ENCODE results near the gene C6orf141. TPM values are rescaled to one million over a fixed set of nuclear protein-coding genes. Genes with fewer than 3 reads are reported as not detected.

Gene C6orf141
- total RNA-seq, 5 donors from 2014 or later (not counting 1 experiment from before 2014, with no cell fraction given), result not detected

GRCh38 chr6:49546331-49546730, 4.1 kb upstream of the C6orf141 start:
- H3K27ac ChIP-seq (ENCODE audit: low read length), result no peak overlapping the region
- Mint-ChIP-seq H3K4me3 (no peak overlapping the region), H3K9me3 (no peaks in the 10 kb centered on the region), H3K27me3 (peaks cover 13 to 29% of the 10 kb centered on the region in 2 donors), H3K36me3 (no peaks in the 10 kb centered on the region), H3K4me1 (peaks cover 9 to 10% (median 10%) of the 10 kb centered on the region in 3 donors), H3K27ac (no peak overlapping the region)
- no peaks in the 10 kb centered on the region for H3K9me3 ChIP-seq
- 82% methylated on average over 1 of the region's 1 CpG for WGBS (ENCODE audit: insufficient coverage)
- POLR2A ChIA-PET, result interaction anchor here (0.6 kb wide), 2 partner anchors 30 to 34 kb away, joined by 3 to 4 read pairs; no protein-coding TSS in a partner anchor
- peaks cover 2 to 13% of the 10 kb centered on the region in 2 experiments for H3K4me1 ChIP-seq (ENCODE audit: control insufficient read depth in 1 of 2, extremely low read depth in 1 of 2, insufficient read depth in 2 of 2, low read length in 2 of 2)
- DNase-seq (no peak), ATAC-seq (replicated peaks in 1 of 4) (no peak)
- H3K4me3 ChIP-seq (ENCODE audit: control insufficient read depth in 1 of 2, extremely low read depth in 1 of 2, low read length in 1 of 2), result no peak overlapping the region
- peaks cover 2 to 18% of the 10 kb centered on the region in 2 experiments for H3K27me3 ChIP-seq (replicated peaks in 1 of 2; ENCODE audit: control insufficient read depth in 2 of 2, extremely low read depth in 1 of 2, insufficient read depth in 2 of 2, low read length in 1 of 2)
- no peaks in the 10 kb centered on the region for H3K36me3 ChIP-seq (ENCODE audit: control insufficient read depth in 2 of 2, extremely low read depth in 1 of 2, insufficient read depth in 1 of 2, low read length in 1 of 2)
- CTCF ChIA-PET, result no interaction called here

GRCh38 chr6:49548613-49549304, 1.7 kb upstream of the C6orf141 start:
- Mint-ChIP-seq H3K27ac (no peak overlapping the region), H3K36me3 (no peaks in the 10 kb centered on the region), H3K9me3 (no peaks in the 10 kb centered on the region), H3K4me1 (peaks cover 17 to 19% (median 19%) of the 10 kb centered on the region in 3 donors), H3K4me3 (no peak overlapping the region), H3K27me3 (peaks cover 20 to 42% of the 10 kb centered on the region in 2 donors)
- 90% methylated on average over 3 of the region's 5 CpGs for WGBS (ENCODE audit: insufficient coverage)
- ATAC-seq (replicated peaks in 1 of 4) (no peak), DNase-seq (no peak)
- Histone ChIP-seq H3K27me3 (replicated peaks in 1 of 2; ENCODE audit: control insufficient read depth in 2 of 2, extremely low read depth in 1 of 2, insufficient read depth in 2 of 2, low read length in 1 of 2) (peaks cover 2 to 24% of the 10 kb centered on the region in 2 experiments), H3K27ac (ENCODE audit: low read length) (no peak overlapping the region), H3K9me3 (no peaks in the 10 kb centered on the region), H3K4me3 (ENCODE audit: control insufficient read depth in 1 of 2, extremely low read depth in 1 of 2, low read length in 1 of 2) (no peak overlapping the region), H3K36me3 (ENCODE audit: control insufficient read depth in 2 of 2, extremely low read depth in 1 of 2, insufficient read depth in 1 of 2, low read length in 1 of 2) (no peaks in the 10 kb centered on the region), H3K4me1 (ENCODE audit: control insufficient read depth in 1 of 2, extremely low read depth in 1 of 2, insufficient read depth in 2 of 2, low read length in 2 of 2) (peaks cover 8 to 15% of the 10 kb centered on the region in 2 experiments)
- ChIA-PET POLR2A (no interaction called here), CTCF (no interaction called here)

GRCh38 chr6:49549691-49550491, 577 bp upstream of the C6orf141 start:
- H3K4me3 ChIP-seq (ENCODE audit: control insufficient read depth in 1 of 2, extremely low read depth in 1 of 2, low read length in 1 of 2), result peak overlapping the region in 1 of 2 donors; percentile 85
- ATAC-seq (replicated peaks in 1 of 4) (no peak), DNase-seq (no peak)
- Mint-ChIP-seq H3K36me3 (no peaks in the 10 kb centered on the region), H3K27ac (peak overlapping the region in 1 of 2 donors; percentile 46), H3K27me3 (peaks cover 22 to 42% of the 10 kb centered on the region in 2 donors), H3K4me3 (peak overlapping the region; percentile 66 to 82 (median 77)), H3K9me3 (no peaks in the 10 kb centered on the region), H3K4me1 (peaks cover 17 to 19% (median 19%) of the 10 kb centered on the region in 3 donors)
- peaks cover 2 to 24% of the 10 kb centered on the region in 2 experiments for H3K27me3 ChIP-seq (replicated peaks in 1 of 2; ENCODE audit: control insufficient read depth in 2 of 2, extremely low read depth in 1 of 2, insufficient read depth in 2 of 2, low read length in 1 of 2)
- 36% methylated on average over 9 of the region's 20 CpGs for WGBS (ENCODE audit: insufficient coverage)
- H3K4me1 ChIP-seq (ENCODE audit: control insufficient read depth in 1 of 2, extremely low read depth in 1 of 2, insufficient read depth in 2 of 2, low read length in 2 of 2), result peaks cover 8 to 15% of the 10 kb centered on the region in 2 experiments
- no peaks in the 10 kb centered on the region for H3K36me3 ChIP-seq (ENCODE audit: control insufficient read depth in 2 of 2, extremely low read depth in 1 of 2, insufficient read depth in 1 of 2, low read length in 1 of 2)
- H3K27ac ChIP-seq (ENCODE audit: low read length), result no peak overlapping the region
- POLR2A ChIA-PET, result no interaction called here
- CTCF ChIA-PET, result interaction anchor here in 1 of 2 donors (0.6 kb wide), 1 partner anchor 57 kb away, joined by 4 read pairs; no protein-coding TSS in a partner anchor
- H3K9me3 ChIP-seq, result no peaks in the 10 kb centered on the region

- peaks cover 8 to 15% of the 10 kb centered on the region in 2 experiments for H3K4me1 ChIP-seq (ENCODE audit: control insufficient read depth in 1 of 2, extremely low read depth in 1 of 2, insufficient read depth in 2 of 2, low read length in 2 of 2)
- DNase-seq (peak in 1 of 35 experiments; percentile 2), ATAC-seq (replicated peaks in 1 of 4) (peak in 2 of 4 experiments; percentile 29 to 43)
- ChIA-PET POLR2A (no interaction called here), CTCF (interaction anchor here in 1 of 2 donors (0.6 kb wide), 1 partner anchor 685 kb away, joined by 3 read pairs; no protein-coding TSS in a partner anchor)
- Mint-ChIP-seq H3K27me3 (peaks cover 24 to 42% of the 10 kb centered on the region in 2 donors), H3K4me3 (peak overlapping the region; percentile 66 to 82 (median 77)), H3K27ac (no peak overlapping the region), H3K4me1 (peaks cover 17 to 19% (median 19%) of the 10 kb centered on the region in 3 donors), H3K9me3 (no peaks in the 10 kb centered on the region), H3K36me3 (no peaks in the 10 kb centered on the region)
- 3% methylated on average over 27 of the region's 38 CpGs for WGBS (ENCODE audit: insufficient coverage)
- no peak overlapping the region for H3K27ac ChIP-seq (ENCODE audit: low read length)
- H3K36me3 ChIP-seq (ENCODE audit: control insufficient read depth in 2 of 2, extremely low read depth in 1 of 2, insufficient read depth in 1 of 2, low read length in 1 of 2), result no peaks in the 10 kb centered on the region
- peak overlapping the region; percentile 5 to 85 for H3K4me3 ChIP-seq (ENCODE audit: control insufficient read depth in 1 of 2, extremely low read depth in 1 of 2, low read length in 1 of 2)
- H3K9me3 ChIP-seq, result no peaks in the 10 kb centered on the region
- H3K27me3 ChIP-seq (replicated peaks in 1 of 2; ENCODE audit: control insufficient read depth in 2 of 2, extremely low read depth in 1 of 2, insufficient read depth in 2 of 2, low read length in 1 of 2), result peaks cover 2 to 24% of the 10 kb centered on the region in 2 experiments
These were observed 804 bp downstream of the C6orf141 start for GRCh38 chr6:49551078-49551865.

GRCh38 chr6:49551866-49552129, 1.3 kb downstream of the C6orf141 start:
- H3K4me3 Mint-ChIP-seq, result peak overlapping the region; percentile 66 to 82 (median 77)
- no peaks in the 10 kb centered on the region for H3K36me3 ChIP-seq (ENCODE audit: control insufficient read depth in 2 of 2, extremely low read depth in 1 of 2, insufficient read depth in 1 of 2, low read length in 1 of 2)
- peaks cover 2 to 24% of the 10 kb centered on the region in 2 experiments for H3K27me3 ChIP-seq (replicated peaks in 1 of 2; ENCODE audit: control insufficient read depth in 2 of 2, extremely low read depth in 1 of 2, insufficient read depth in 2 of 2, low read length in 1 of 2)
- DNase-seq, result no peak
- H3K27me3 Mint-ChIP-seq, result peaks cover 24 to 38% of the 10 kb centered on the region in 2 donors
- H3K4me3 ChIP-seq (ENCODE audit: control insufficient read depth in 1 of 2, extremely low read depth in 1 of 2, low read length in 1 of 2), result peak overlapping the region in 1 of 2 donors; percentile 85
- ChIA-PET POLR2A (no interaction called here), CTCF (interaction anchor here in 1 of 2 donors (0.6 kb wide), 1 partner anchor 684 kb away, joined by 3 read pairs; no protein-coding TSS in a partner anchor)
- H3K27ac ChIP-seq (ENCODE audit: low read length), result no peak overlapping the region
- WGBS (ENCODE audit: insufficient coverage), result no CpG with 5 or more reads among the region's 2 CpGs
- H3K4me1 ChIP-seq (ENCODE audit: control insufficient read depth in 1 of 2, extremely low read depth in 1 of 2, insufficient read depth in 2 of 2, low read length in 2 of 2), result peaks cover 8 to 15% of the 10 kb centered on the region in 2 experiments
- peaks cover 17 to 19% (median 19%) of the 10 kb centered on the region in 3 donors for H3K4me1 Mint-ChIP-seq
- H3K36me3 Mint-ChIP-seq, result no peaks in the 10 kb centered on the region
- no peak for ATAC-seq (replicated peaks in 1 of 4)
- H3K9me3 Mint-ChIP-seq, result no peaks in the 10 kb centered on the region
- no peaks in the 10 kb centered on the region for H3K9me3 ChIP-seq
- H3K27ac Mint-ChIP-seq, result peak overlapping the region in 1 of 2 donors; percentile 41

GRCh38 chr6:49552596-49552995, 2.1 kb downstream of the C6orf141 start:
- ATAC-seq (replicated peaks in 1 of 4), result no peak
- H3K27ac ChIP-seq (ENCODE audit: low read length), result no peak overlapping the region
- H3K4me1 ChIP-seq (ENCODE audit: control insufficient read depth in 1 of 2, extremely low read depth in 1 of 2, insufficient read depth in 2 of 2, low read length in 2 of 2), result peaks cover 8 to 15% of the 10 kb centered on the region in 2 experiments
- H3K4me1 Mint-ChIP-seq, result peaks cover 17 to 19% (median 19%) of the 10 kb centered on the region in 3 donors
- no peak for DNase-seq
- no peak overlapping the region for H3K4me3 ChIP-seq (ENCODE audit: control insufficient read depth in 1 of 2, extremely low read depth in 1 of 2, low read length in 1 of 2)
- ChIA-PET CTCF (no interaction called here), POLR2A (no interaction called here)
- peak overlapping the region in 1 of 3 donors; percentile 22 for H3K4me3 Mint-ChIP-seq
- H3K36me3 ChIP-seq (ENCODE audit: control insufficient read depth in 2 of 2, extremely low read depth in 1 of 2, insufficient read depth in 1 of 2, low read length in 1 of 2), result no peaks in the 10 kb centered on the region
- no CpG with 5 or more reads among the region's 2 CpGs for WGBS (ENCODE audit: insufficient coverage)
- H3K27ac Mint-ChIP-seq, result no peak overlapping the region
- H3K9me3 ChIP-seq, result no peaks in the 10 kb centered on the region
- H3K27me3 ChIP-seq (replicated peaks in 1 of 2; ENCODE audit: control insufficient read depth in 2 of 2, extremely low read depth in 1 of 2, insufficient read depth in 2 of 2, low read length in 1 of 2), result peaks cover 0 to 24% of the 10 kb centered on the region in 2 experiments
- no peaks in the 10 kb centered on the region for H3K9me3 Mint-ChIP-seq
- H3K36me3 Mint-ChIP-seq, result no peaks in the 10 kb centered on the region
- H3K27me3 Mint-ChIP-seq, result peaks cover 21 to 38% of the 10 kb centered on the region in 2 donors

Data from T-cell (primary cell).